ENCODE results near the gene ERC2. TPM values are rescaled to one million over a fixed set of nuclear protein-coding genes. Genes with fewer than 3 reads are reported as not detected.

The ERC2 gene
- total and polyA plus RNA-seq, 2 donors (not counting 3 experiments of a cell fraction or from before 2014, with no cell fraction given), result 5.6 to 15.5 TPM

DNA sequence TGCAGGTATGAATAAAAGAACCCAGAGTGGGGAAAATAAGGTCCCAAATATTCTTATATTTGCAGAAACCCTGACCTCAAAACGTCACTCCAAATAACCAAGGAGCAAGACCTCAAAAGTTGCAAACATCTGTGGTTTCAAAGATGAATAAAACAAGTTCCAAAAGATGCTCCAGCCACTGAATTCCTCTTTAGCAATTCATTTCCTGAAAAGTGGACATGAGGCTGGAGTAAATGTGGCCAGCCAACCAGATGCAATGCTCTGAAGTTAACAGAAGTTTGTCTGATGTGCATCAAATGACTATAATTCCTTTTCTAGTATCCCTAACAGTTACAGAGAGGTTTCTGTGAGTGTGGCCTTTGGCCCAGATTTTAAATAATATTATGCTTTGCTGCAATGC is 910.0 kb downstream of the ERC2 start:
- no peak for DNase-seq (ENCODE audit: low read depth, low spot score)
- Histone ChIP-seq H3K27ac (ENCODE audit: insufficient read depth, low read depth, low read length) (no peak overlapping the region), H3K79me2 (ENCODE audit: control insufficient read depth, insufficient read depth, low read length) (no peaks in the 10 kb centered on the region), H3K36me3 (ENCODE audit: control insufficient read depth in 2 of 2, extremely low read depth in 1 of 2, insufficient read depth in 2 of 2, low read length in 2 of 2) (no peaks in the 10 kb centered on the region), H3K27me3 (ENCODE audit: control insufficient read depth in 2 of 2, insufficient read depth in 2 of 2, low read length in 2 of 2) (no peaks in the 10 kb centered on the region), H3K9me1 (replicated peaks; ENCODE audit: control insufficient read depth, extremely low read depth, insufficient read depth, low read length) (no peaks in the 10 kb centered on the region), H3K4me3 (replicated peaks in 1 of 3; ENCODE audit: insufficient read depth in 1 of 3, low read depth in 1 of 3, low read length in 3 of 3) (no peak overlapping the region), H4K20me1 (replicated peaks; ENCODE audit: control insufficient read depth, extremely low read depth, insufficient read depth, low read length) (no peaks in the 10 kb centered on the region), H2AFZ (ENCODE audit: low read depth, low read length) (no peak overlapping the region), H3K9me3 (replicated peaks; ENCODE audit: control insufficient read depth, insufficient read depth, low read length) (no peaks in the 10 kb centered on the region), H3K4me2 (ENCODE audit: insufficient read depth, low read length) (no peak overlapping the region), H3K9ac (replicated peaks; ENCODE audit: extremely low read depth, insufficient read depth, low read length) (no peak overlapping the region), H3K4me1 (ENCODE audit: control insufficient read depth, extremely low read depth, insufficient read depth, low read length) (no peaks in the 10 kb centered on the region)
- intact Hi-C loops (cut with micrococcal nuclease) (no loop called here), dilution Hi-C loops (cut with MboI; ENCODE audit: extremely low pct_ligation_motif_present, low sequenced_read_pairs) (no loop called here)
- BruUV-seq (replicated peaks), result no TSS peak
- no peak for FAIRE-seq
- ChIA-PET POLR2A (no interaction called here), CTCF (no interaction called here)
- TF ChIP-seq GATA2 (IDR thresholded peaks at IDR 0.05; ENCODE audit: insufficient read depth, insufficient read length, low read depth, low read length), result no peak
- no peak for TF ChIP-seq EZH2 (IDR thresholded peaks at IDR 0.05; ENCODE audit: borderline replicate concordance, low read depth, low read length, severe bottlenecking)
- TF ChIP-seq, protein P1, sequence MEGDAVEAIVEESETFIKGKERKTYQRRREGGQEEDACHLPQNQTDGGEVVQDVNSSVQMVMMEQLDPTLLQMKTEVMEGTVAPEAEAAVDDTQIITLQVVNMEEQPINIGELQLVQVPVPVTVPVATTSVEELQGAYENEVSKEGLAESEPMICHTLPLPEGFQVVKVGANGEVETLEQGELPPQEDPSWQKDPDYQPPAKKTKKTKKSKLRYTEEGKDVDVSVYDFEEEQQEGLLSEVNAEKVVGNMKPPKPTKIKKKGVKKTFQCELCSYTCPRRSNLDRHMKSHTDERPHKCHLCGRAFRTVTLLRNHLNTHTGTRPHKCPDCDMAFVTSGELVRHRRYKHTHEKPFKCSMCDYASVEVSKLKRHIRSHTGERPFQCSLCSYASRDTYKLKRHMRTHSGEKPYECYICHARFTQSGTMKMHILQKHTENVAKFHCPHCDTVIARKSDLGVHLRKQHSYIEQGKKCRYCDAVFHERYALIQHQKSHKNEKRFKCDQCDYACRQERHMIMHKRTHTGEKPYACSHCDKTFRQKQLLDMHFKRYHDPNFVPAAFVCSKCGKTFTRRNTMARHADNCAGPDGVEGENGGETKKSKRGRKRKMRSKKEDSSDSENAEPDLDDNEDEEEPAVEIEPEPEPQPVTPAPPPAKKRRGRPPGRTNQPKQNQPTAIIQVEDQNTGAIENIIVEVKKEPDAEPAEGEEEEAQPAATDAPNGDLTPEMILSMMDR (IDR thresholded peaks at IDR 0.05; ENCODE audit: extremely low read depth in 1 of 2, insufficient read depth in 1 of 2, low read depth in 1 of 2, low read length in 2 of 2), result no peak
- TF ChIP-seq MYC (IDR thresholded peaks at IDR 0.05; ENCODE audit: low read depth, low read length), result no peak
- TF ChIP-seq, protein P2, sequence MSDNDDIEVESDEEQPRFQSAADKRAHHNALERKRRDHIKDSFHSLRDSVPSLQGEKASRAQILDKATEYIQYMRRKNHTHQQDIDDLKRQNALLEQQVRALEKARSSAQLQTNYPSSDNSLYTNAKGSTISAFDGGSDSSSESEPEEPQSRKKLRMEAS (IDR thresholded peaks at IDR 0.05; ENCODE audit: insufficient read depth, insufficient read length), result no peak
- no peak for TF ChIP-seq FOS (IDR thresholded peaks at IDR 0.05; ENCODE audit: borderline replicate concordance, insufficient read depth, low read length)
- TF ChIP-seq POLR2A (IDR thresholded peaks at IDR 0.05; ENCODE audit: low read depth, low read length), result no peak
- no peak for TF ChIP-seq JUN (IDR thresholded peaks at IDR 0.05; ENCODE audit: borderline replicate concordance, insufficient read depth, insufficient read length, low read depth)
- TF ChIP-seq POLR2AphosphoS5 (IDR thresholded peaks at IDR 0.05; ENCODE audit: insufficient read depth, low read depth, low read length), result no peak
